ENCODE measurements around the gene TMEM11. TPM values are rescaled to one million over a fixed set of nuclear protein-coding genes. Genes with fewer than 3 reads are reported as not detected.
A peak's percentile ranks its signal among the peaks of the same experiment; 100 is the strongest.

Gene TMEM11
- total RNA-seq, 2 donors from 2014 or later: 7.0 to 22.4 TPM

GRCh38 chr17:21174186-21174585, 39.8 kb downstream of the TMEM11 start:
- no peak for ATAC-seq
- Histone ChIP-seq H3K36me3 (replicated peaks in 1 of 2; ENCODE audit: insufficient read depth in 1 of 2, low read depth in 2 of 2) (peaks cover 0 to 4% of the 10 kb centered on the region in 2 donors), H3K27me3 (no peaks in the 10 kb centered on the region), H3K27ac (no peak overlapping the region), H3K9me3 (no peaks in the 10 kb centered on the region), H3K4me1 (peaks cover 4% of the 10 kb centered on the region), H3K4me3 (no peak overlapping the region)
- TF ChIP-seq POLR2A (IDR thresholded peaks at IDR 0.05) (no peak), CTCF (IDR thresholded peaks at IDR 0.05) (no peak)
- DNase-seq: no peak
- WGBS, 2 donors: 78 to 84% methylated on average over 8 of the region's 8 CpGs
- intact Hi-C loops (cut with DNase I): no loop called here

- Histone ChIP-seq H3K4me3 (no peak overlapping the region), H3K27me3 (no peaks in the 10 kb centered on the region), H3K4me1 (peaks cover 5% of the 10 kb centered on the region), H3K27ac (no peak overlapping the region), H3K36me3 (replicated peaks in 1 of 2; ENCODE audit: insufficient read depth in 1 of 2, low read depth in 2 of 2) (peaks cover 0 to 4% of the 10 kb centered on the region in 2 donors), H3K9me3 (no peaks in the 10 kb centered on the region)
- no peak for TF ChIP-seq POLR2A (IDR thresholded peaks at IDR 0.05)
- no peak for TF ChIP-seq CTCF (IDR thresholded peaks at IDR 0.05)
- DNase-seq: no peak
- no peak for ATAC-seq
- intact Hi-C loops (cut with DNase I): no loop called here
- 90 to 100% methylated on average over 2 of the region's 2 CpGs for WGBS, 2 donors
Observed at GRCh38 chr17:21173543-21173942, 40.4 kb downstream of the TMEM11 start.

- WGBS, 2 donors: 86 to 92% methylated on average over 5 to 6 of the region's 6 CpGs
- peaks cover 12% of the 10 kb centered on the region for H3K4me1 ChIP-seq
Observed at GRCh38 chr17:21172846-21173245, 41.1 kb downstream of the TMEM11 start.

GRCh38 chr17:21171970-21172510, 41.9 kb downstream of the TMEM11 start:
- no peak for DNase-seq
- H3K36me3 ChIP-seq (replicated peaks in 1 of 2; ENCODE audit: insufficient read depth in 1 of 2, low read depth in 2 of 2): peaks cover 0 to 4% of the 10 kb centered on the region in 2 donors
- no peaks in the 10 kb centered on the region for H3K27me3 ChIP-seq
- WGBS, 2 donors: 88 to 97% methylated on average over 11 to 17 of the region's 17 CpGs
- H3K27ac ChIP-seq: no peak overlapping the region
- H3K4me1 ChIP-seq: peaks cover 19% of the 10 kb centered on the region
- no peaks in the 10 kb centered on the region for H3K9me3 ChIP-seq
- ATAC-seq: no peak
- intact Hi-C loops (cut with DNase I): no loop called here
- no peak overlapping the region for H3K4me3 ChIP-seq
- TF ChIP-seq CTCF (IDR thresholded peaks at IDR 0.05): no peak
- TF ChIP-seq POLR2A (IDR thresholded peaks at IDR 0.05): no peak

More at GRCh38 chr17:21172846-21173245, 41.1 kb downstream of the TMEM11 start:
- no peak overlapping the region for H3K4me3 ChIP-seq
- no peaks in the 10 kb centered on the region for H3K27me3 ChIP-seq
- intact Hi-C loops (cut with DNase I): no loop called here
- H3K9me3 ChIP-seq: no peaks in the 10 kb centered on the region
- DNase-seq: no peak
- no peak overlapping the region for H3K27ac ChIP-seq
- peaks cover 0 to 4% of the 10 kb centered on the region in 2 donors for H3K36me3 ChIP-seq (replicated peaks in 1 of 2; ENCODE audit: insufficient read depth in 1 of 2, low read depth in 2 of 2)
- TF ChIP-seq POLR2A (IDR thresholded peaks at IDR 0.05) (no peak), CTCF (IDR thresholded peaks at IDR 0.05) (no peak)
- ATAC-seq: no peak

GRCh38 chr17:21171309-21171922, 42.5 kb downstream of the TMEM11 start:
- peaks cover 20% of the 10 kb centered on the region for H3K4me1 ChIP-seq
- peaks cover 0 to 4% of the 10 kb centered on the region in 2 donors for H3K36me3 ChIP-seq (replicated peaks in 1 of 2; ENCODE audit: insufficient read depth in 1 of 2, low read depth in 2 of 2)
- TF ChIP-seq CTCF (IDR thresholded peaks at IDR 0.05) (no peak), POLR2A (IDR thresholded peaks at IDR 0.05) (no peak)
- no peak for ATAC-seq
- H3K27me3 ChIP-seq: no peaks in the 10 kb centered on the region
- intact Hi-C loops (cut with DNase I): no loop called here
- H3K9me3 ChIP-seq: no peaks in the 10 kb centered on the region
- WGBS, 2 donors: 87 to 91% methylated on average over 9 to 11 of the region's 12 CpGs
- H3K27ac ChIP-seq: peak overlapping the region in 1 of 4 donors; percentile 6
- no peak for DNase-seq
- H3K4me3 ChIP-seq: no peak overlapping the region

All from body of pancreas (tissue), 4 donors.